SKM-1 (cell line): ENCODE measurements around the gene VAMP3.

Experiments used
- DNase-seq: peaks from one replicate; lab custom pipeline; 2025; ENCODE audit not compliant: unreplicated experiment; lab: John Stamatoyannopoulos, UW

VAMP3 gene

GRCh38 chr1:7810395-7810794, 39.3 kb downstream of the VAMP3 start:
- no peak for DNase-seq

GRCh38 chr1:7811476-7811875, 40.4 kb downstream of the VAMP3 start:
- DNase-seq, result no peak

- DNase-seq, result no peak
Observed at GRCh38 chr1:7813677-7814373, 42.7 kb downstream of the VAMP3 start.

GRCh38 chr1:7821282-7821681, 50.2 kb downstream of the VAMP3 start:
- no peak for DNase-seq

- DNase-seq, result no peak
Observed at GRCh38 chr1:7824701-7825100, 53.6 kb downstream of the VAMP3 start.

- DNase-seq, result no peak
Observed at GRCh38 chr1:7826363-7826762, 55.3 kb downstream of the VAMP3 start.

- DNase-seq, result no peak
Observed at GRCh38 chr1:7827126-7827955, 56.2 kb downstream of the VAMP3 start.
